ENCODE results near the gene MTG1.
"Not testable (repeated sequence)": the region's sequence is repeated elsewhere in the genome, so short reads cannot be mapped to it uniquely, and the experiment has no call there.

The MTG1 gene

DNA sequence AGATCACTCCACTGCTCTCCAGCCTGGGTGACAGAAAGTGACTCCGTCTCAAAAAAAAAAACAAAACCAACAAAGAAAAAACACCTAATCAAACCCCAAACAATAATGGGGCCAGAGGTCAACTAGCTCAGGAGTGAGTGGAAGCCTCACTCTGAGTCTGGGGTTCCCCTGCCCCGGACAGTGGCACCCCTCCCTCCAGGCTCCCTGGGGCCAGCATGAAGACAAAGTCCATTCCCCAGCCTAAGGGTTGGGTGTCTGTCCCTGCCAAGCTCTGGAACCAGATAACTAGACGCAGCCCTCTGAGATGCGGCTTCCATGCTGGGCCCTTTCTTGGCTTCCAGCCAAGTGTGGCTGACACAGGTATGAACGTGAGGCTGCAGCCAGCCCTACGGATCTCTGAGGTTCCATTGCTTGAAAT lies 34.4 kb upstream of the MTG1 start:
- DNase-seq (ENCODE audit: low read depth, low spot score): no peak
- Histone ChIP-seq H3K27ac (ENCODE audit: low read length) (no peak overlapping the region), H3K27me3 (ENCODE audit: control insufficient read depth, insufficient read depth, low read length) (no peaks in the 10 kb centered on the region), H3K4me1 (ENCODE audit: control insufficient read depth, insufficient read depth, low read length) (peaks cover 3% of the 10 kb centered on the region; the same call in 1 of the 2 replicates), H3K4me3 (ENCODE audit: low read length) (no peak overlapping the region), H3K9me3 (ENCODE audit: control insufficient read depth, insufficient read depth, low read length) (no peaks in the 10 kb centered on the region), H3K36me3 (ENCODE audit: control insufficient read depth, insufficient read depth, low read length) (peaks cover 18% of the 10 kb centered on the region)
- WGBS (ENCODE audit: insufficient coverage, insufficient read length): no CpG with 5 or more reads among the region's 6 CpGs

DNA sequence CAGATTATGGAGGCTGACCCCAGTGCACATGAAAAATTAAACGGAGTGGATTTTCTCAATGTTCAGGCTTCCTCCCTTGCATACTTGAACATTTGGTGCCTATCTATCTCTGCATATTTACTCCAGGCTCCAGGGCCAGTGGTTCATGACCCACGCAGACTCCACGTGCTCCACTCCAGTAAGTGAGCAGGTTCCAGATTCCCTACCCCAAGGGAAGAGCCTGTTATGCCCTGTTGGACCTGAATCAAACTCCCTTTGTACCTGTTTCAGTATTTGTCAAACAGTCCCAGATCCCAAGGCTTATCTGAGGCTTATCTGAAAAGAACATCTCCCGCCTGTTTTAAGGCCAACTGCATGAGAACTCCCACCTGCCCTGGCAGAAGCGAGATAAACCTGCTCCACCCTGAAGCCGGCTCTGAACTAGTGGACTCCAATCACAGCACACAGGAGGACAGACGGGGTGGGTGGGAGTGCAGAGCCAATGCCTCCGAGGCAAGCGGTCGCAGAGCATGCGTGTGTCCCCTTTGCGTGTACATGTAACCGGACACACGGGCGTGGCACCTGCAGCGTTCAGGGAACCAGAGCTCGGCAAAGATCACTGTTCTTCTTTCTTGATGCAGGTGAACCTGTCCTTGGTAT lies 33.9 kb upstream of the MTG1 start:
- no peak for DNase-seq (ENCODE audit: low read depth, low spot score)
- Histone ChIP-seq H3K27me3 (ENCODE audit: control insufficient read depth, insufficient read depth, low read length) (no peaks in the 10 kb centered on the region), H3K9me3 (ENCODE audit: control insufficient read depth, insufficient read depth, low read length) (no peaks in the 10 kb centered on the region), H3K4me1 (ENCODE audit: control insufficient read depth, insufficient read depth, low read length) (peaks cover 3% of the 10 kb centered on the region; the same call in 1 of the 2 replicates), H3K27ac (ENCODE audit: low read length) (no peak overlapping the region), H3K4me3 (ENCODE audit: low read length) (no peak overlapping the region), H3K36me3 (ENCODE audit: control insufficient read depth, insufficient read depth, low read length) (peaks cover 23% of the 10 kb centered on the region)
- no CpG with 5 or more reads among the region's 17 CpGs for WGBS (ENCODE audit: insufficient coverage, insufficient read length)

DNA sequence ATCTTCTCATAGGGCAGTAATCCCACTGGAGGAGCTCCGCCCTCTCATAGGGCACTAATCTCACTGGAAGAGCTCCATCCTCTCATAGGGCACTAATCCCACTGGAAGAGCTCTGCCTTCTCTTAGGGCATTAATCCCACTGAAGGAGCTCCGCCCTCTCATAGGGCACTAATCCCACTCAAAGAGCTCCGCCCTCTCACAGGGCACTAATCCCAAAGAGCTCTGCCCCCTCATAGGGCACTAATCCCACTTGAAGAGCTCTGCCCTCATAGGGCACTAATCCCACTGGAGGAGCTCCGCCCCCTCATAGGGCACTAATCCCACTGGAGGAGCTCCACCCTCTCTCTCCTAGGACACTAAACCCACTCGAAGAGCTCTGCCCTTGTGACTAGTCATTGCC lies 32.7 kb upstream of the MTG1 start:
- WGBS (ENCODE audit: insufficient coverage, insufficient read length): no CpG with 5 or more reads among the region's 5 CpGs
- H3K36me3 ChIP-seq (ENCODE audit: control insufficient read depth, insufficient read depth, low read length): peaks cover 31% of the 10 kb centered on the region
- H3K27me3 ChIP-seq (ENCODE audit: control insufficient read depth, insufficient read depth, low read length): no peaks in the 10 kb centered on the region
- H3K4me3 ChIP-seq (ENCODE audit: low read length): no peak overlapping the region
- H3K4me1 ChIP-seq (ENCODE audit: control insufficient read depth, insufficient read depth, low read length): peaks cover 3% of the 10 kb centered on the region; the same call in 1 of the 2 replicates
- no peak overlapping the region for H3K27ac ChIP-seq (ENCODE audit: low read length)
- DNase-seq (ENCODE audit: low read depth, low spot score): no peak
- no peaks in the 10 kb centered on the region for H3K9me3 ChIP-seq (ENCODE audit: control insufficient read depth, insufficient read depth, low read length)

DNA sequence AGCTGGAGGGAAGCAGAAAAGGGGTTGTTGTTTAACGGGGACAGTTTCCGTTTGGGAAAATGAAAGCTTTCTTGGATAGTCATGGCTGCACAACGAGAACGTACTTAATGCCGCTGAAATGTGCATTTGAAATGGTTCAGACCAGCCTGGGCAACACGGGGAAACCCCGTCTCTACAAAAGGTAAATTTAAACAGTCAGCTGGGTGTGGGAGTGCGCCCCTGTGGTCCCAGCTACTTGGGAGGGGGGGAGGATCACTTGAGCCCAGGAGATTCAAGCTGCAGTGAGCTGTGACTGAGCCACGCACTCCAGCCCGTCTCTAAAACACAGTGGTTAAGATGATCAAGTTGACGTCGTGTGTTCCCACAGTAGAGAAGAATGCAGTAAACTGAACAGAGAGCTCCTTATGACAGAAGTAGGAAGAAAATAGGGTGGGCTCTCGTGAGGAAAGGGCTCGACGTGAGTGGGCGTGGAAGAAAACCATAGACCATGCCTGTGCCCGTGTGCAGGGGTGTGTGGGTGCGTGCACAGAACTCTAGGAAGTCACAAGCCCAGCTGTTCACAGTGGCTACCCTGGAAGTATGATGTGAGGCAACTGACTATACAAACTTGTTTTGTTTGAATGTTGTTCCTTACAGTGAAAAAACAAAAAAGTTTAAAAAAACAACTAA lies 32.0 kb upstream of the MTG1 start:
- Histone ChIP-seq H3K9me3 (ENCODE audit: control insufficient read depth, insufficient read depth, low read length) (no peaks in the 10 kb centered on the region), H3K4me3 (ENCODE audit: low read length) (no peak overlapping the region), H3K36me3 (ENCODE audit: control insufficient read depth, insufficient read depth, low read length) (peaks cover 34% of the 10 kb centered on the region), H3K27me3 (ENCODE audit: control insufficient read depth, insufficient read depth, low read length) (no peaks in the 10 kb centered on the region), H3K27ac (ENCODE audit: low read length) (no peak overlapping the region), H3K4me1 (ENCODE audit: control insufficient read depth, insufficient read depth, low read length) (no peaks in the 10 kb centered on the region)
- no peak for DNase-seq (ENCODE audit: low read depth, low spot score)
- no CpG with 5 or more reads among the region's 18 CpGs for WGBS (ENCODE audit: insufficient coverage, insufficient read length)

DNA sequence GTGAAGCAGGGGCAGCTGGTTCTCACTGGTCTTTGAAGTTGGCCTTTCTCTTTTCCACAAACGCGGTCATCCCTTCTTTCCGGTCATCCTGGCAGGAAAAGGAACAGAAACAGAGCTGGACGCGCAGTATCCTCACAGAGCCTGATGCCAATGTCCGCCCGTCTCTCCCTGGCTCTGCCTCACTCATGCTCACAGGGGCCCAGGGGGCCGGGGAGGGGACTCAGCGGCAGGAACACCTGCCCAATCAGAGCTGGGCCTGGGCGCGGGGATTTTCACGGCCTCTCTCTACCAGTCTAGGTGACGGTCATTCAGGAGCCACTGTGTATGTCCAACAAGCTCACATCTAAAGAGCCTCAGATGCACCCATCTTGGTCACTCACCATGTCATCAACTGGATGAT lies 31.1 kb upstream of the MTG1 start:
- WGBS (ENCODE audit: insufficient coverage, insufficient read length): no CpG with 5 or more reads among the region's 13 CpGs
- H3K36me3 ChIP-seq (ENCODE audit: control insufficient read depth, insufficient read depth, low read length): peaks cover 35% of the 10 kb centered on the region
- no peaks in the 10 kb centered on the region for H3K4me1 ChIP-seq (ENCODE audit: control insufficient read depth, insufficient read depth, low read length)
- no peaks in the 10 kb centered on the region for H3K27me3 ChIP-seq (ENCODE audit: control insufficient read depth, insufficient read depth, low read length)
- H3K27ac ChIP-seq (ENCODE audit: low read length): no peak overlapping the region
- H3K9me3 ChIP-seq (ENCODE audit: control insufficient read depth, insufficient read depth, low read length): no peaks in the 10 kb centered on the region
- DNase-seq (ENCODE audit: low read depth, low spot score): no peak
- no peak overlapping the region for H3K4me3 ChIP-seq (ENCODE audit: low read length)

DNA sequence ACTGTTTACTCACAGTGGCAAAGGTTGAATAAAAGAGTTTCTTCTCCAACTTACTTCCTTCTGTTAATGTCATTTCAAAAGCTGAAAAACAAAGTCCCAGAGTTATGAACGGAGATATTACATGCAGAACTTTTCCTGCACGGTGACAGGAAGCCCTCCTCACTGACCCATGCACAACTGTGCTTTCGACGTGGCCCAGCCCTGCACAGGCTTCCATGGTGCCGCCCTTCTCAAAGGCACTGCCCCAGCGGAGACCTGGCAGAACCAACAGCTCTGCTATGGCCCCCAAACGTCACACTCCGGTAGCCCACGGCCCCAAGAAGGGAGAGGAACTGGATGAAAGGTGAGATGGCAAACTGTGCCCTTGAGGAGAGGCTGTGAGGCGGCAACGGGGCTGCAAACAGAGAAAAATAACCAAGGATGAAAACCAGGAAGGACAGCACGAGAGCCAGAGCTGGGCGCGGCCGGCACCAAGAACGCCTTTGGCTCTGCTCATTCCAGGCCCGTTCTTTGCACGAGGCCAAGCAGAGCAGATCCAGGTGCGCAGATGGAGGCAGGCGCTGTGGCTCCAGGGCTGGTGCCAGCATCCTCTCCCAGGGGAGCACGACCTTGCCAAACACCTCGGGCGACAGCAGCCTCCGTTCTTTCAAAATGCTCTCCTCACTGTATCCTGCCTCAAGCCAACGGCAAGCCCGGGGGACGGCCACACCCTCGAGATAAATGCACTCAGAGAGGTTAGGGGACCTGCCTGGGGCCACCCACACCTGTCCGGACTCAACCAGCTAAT lies 29.1 kb upstream of the MTG1 start:
- no peaks in the 10 kb centered on the region for H3K9me3 ChIP-seq (ENCODE audit: control insufficient read depth, insufficient read depth, low read length)
- no peaks in the 10 kb centered on the region; the same call in 1 of the 2 replicates for H3K4me1 ChIP-seq (ENCODE audit: control insufficient read depth, insufficient read depth, low read length)
- H3K36me3 ChIP-seq (ENCODE audit: control insufficient read depth, insufficient read depth, low read length): peaks cover 44% of the 10 kb centered on the region
- no peak for DNase-seq (ENCODE audit: low read depth, low spot score)
- no peak overlapping the region for H3K27ac ChIP-seq (ENCODE audit: low read length)
- H3K27me3 ChIP-seq (ENCODE audit: control insufficient read depth, insufficient read depth, low read length): no peaks in the 10 kb centered on the region
- H3K4me3 ChIP-seq (ENCODE audit: low read length): no peak overlapping the region
- no CpG with 5 or more reads among the region's 29 CpGs for WGBS (ENCODE audit: insufficient coverage, insufficient read length)

DNA sequence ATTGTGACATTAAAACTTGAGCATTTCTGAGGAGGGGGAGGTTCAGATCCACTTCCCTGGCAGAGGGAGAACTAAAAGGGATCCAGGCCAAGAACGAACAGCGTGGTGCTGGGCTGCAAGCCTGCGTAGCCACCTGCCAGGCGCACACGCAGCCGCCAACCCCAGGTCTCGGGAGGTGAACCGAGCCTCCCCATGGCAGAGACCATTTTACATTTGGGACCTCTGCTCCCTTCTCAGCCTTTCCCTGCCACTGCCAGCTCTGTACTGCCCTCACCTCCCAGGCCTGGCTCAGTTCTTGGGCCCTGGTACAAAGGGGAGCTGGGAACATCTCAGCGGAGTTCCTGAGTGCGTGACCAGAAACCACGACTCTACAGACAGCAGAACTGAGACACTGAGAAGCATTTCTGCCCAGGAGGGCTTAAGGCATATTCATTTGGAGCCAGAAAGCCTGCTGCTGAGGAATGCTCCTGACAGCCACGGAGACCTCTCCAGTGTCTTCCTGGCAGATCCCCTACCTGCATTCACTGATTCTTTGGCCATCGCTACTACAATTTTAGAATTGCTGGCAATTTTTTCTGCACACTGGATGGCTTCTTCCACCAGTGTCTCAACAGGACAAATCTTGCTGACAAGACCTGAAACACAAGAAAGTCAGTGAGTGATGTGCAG lies 28.4 kb upstream of the MTG1 start:
- Histone ChIP-seq H3K27me3 (ENCODE audit: control insufficient read depth, insufficient read depth, low read length) (no peaks in the 10 kb centered on the region), H3K9me3 (ENCODE audit: control insufficient read depth, insufficient read depth, low read length) (no peaks in the 10 kb centered on the region), H3K36me3 (ENCODE audit: control insufficient read depth, insufficient read depth, low read length) (peaks cover 47% of the 10 kb centered on the region), H3K4me3 (ENCODE audit: low read length) (no peak overlapping the region), H3K4me1 (ENCODE audit: control insufficient read depth, insufficient read depth, low read length) (no peaks in the 10 kb centered on the region; the same call in 1 of the 2 replicates), H3K27ac (ENCODE audit: low read length) (no peak overlapping the region)
- no peak for DNase-seq (ENCODE audit: low read depth, low spot score)
- no CpG with 5 or more reads among the region's 13 CpGs for WGBS (ENCODE audit: insufficient coverage, insufficient read length)

DNA sequence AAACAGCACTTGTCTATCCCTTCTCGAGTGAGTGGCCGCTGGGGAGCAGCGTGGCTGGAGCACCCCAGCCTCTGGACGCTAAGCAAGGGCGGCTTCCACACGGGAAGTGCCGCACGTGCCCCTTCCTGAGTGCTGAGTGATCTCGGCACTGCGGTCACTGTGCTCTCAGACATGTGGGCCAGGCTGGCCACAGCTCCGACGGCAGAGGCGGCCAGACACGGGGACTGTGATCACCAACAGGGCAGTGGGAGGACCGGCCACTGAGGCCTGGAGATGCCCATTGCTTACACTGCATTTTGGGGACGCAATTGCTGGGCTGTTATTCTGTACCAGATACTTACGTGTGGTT lies 27.9 kb upstream of the MTG1 start:
- no CpG with 5 or more reads among the region's 17 CpGs for WGBS (ENCODE audit: insufficient coverage, insufficient read length)
- H3K4me1 ChIP-seq (ENCODE audit: control insufficient read depth, insufficient read depth, low read length): no peaks in the 10 kb centered on the region; the same call in 1 of the 2 replicates
- H3K27me3 ChIP-seq (ENCODE audit: control insufficient read depth, insufficient read depth, low read length): no peaks in the 10 kb centered on the region
- H3K9me3 ChIP-seq (ENCODE audit: control insufficient read depth, insufficient read depth, low read length): no peaks in the 10 kb centered on the region
- no peak for DNase-seq (ENCODE audit: low read depth, low spot score)
- peaks cover 47% of the 10 kb centered on the region for H3K36me3 ChIP-seq (ENCODE audit: control insufficient read depth, insufficient read depth, low read length)
- H3K4me3 ChIP-seq (ENCODE audit: low read length): no peak overlapping the region
- H3K27ac ChIP-seq (ENCODE audit: low read length): no peak overlapping the region

DNA sequence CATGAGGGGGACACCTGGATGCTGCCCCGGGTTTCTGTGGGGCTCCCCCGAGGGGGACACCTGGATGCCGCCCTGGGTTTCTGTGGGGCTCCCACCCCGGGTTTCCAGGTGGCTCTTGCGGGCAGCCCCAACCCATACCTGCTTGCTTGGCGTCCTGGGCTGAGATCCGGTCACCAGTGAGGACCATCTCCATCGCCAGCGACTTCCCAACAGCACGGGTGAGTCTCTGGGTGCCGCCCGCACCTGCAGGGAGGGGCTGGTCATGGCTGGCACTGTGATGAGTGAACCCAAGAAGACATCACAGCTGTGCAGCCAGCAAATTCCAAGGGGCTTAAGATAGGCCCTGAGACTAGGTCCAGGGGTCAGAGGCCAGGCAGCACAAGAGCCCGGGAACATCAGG lies 27.2 kb upstream of the MTG1 start:
- peaks cover 46% of the 10 kb centered on the region for H3K36me3 ChIP-seq (ENCODE audit: control insufficient read depth, insufficient read depth, low read length)

DNA sequence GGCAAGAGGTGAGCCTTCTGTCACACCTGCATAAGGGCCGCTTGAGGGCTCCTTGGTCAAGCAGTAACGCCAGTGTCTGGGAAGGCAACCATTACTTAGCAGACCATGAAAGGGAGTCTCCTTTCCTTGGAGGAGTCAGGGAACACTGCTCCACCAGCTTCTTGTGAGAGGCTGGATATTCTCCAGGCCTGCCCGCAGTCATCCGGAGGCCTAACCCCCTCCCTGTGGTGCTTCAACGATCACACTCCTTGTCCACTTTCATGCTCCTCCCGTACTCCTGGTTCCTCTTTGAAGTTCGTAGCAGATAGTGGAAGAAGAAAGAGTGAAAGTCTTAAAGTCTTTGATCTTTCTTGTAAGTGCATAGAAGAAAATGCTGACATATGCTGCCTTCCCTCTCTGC lies 26.5 kb upstream of the MTG1 start:
- peaks cover 40% of the 10 kb centered on the region for H3K36me3 ChIP-seq (ENCODE audit: control insufficient read depth, insufficient read depth, low read length)
- not testable (repeated sequence) for H3K4me1 ChIP-seq (ENCODE audit: control insufficient read depth, insufficient read depth, low read length); DNase-seq (ENCODE audit: low read depth, low spot score); H3K4me3 ChIP-seq (ENCODE audit: low read length); H3K27ac ChIP-seq (ENCODE audit: low read length); H3K27me3 ChIP-seq (ENCODE audit: control insufficient read depth, insufficient read depth, low read length); H3K9me3 ChIP-seq (ENCODE audit: control insufficient read depth, insufficient read depth, low read length)
- no CpG with 5 or more reads among the region's 7 CpGs for WGBS (ENCODE audit: insufficient coverage, insufficient read length)

More for the DNA sequence above, 27.2 kb upstream of the MTG1 start:
- DNase-seq (ENCODE audit: low read depth, low spot score): no peak
- no CpG with 5 or more reads among the region's 13 CpGs for WGBS (ENCODE audit: insufficient coverage, insufficient read length)
- Histone ChIP-seq H3K27me3 (ENCODE audit: control insufficient read depth, insufficient read depth, low read length) (no peaks in the 10 kb centered on the region), H3K4me1 (ENCODE audit: control insufficient read depth, insufficient read depth, low read length) (no peaks in the 10 kb centered on the region; the same call in 1 of the 2 replicates), H3K27ac (ENCODE audit: low read length) (no peak overlapping the region), H3K9me3 (ENCODE audit: control insufficient read depth, insufficient read depth, low read length) (no peaks in the 10 kb centered on the region), H3K4me3 (ENCODE audit: low read length) (no peak overlapping the region)

Data from iPS DF 6.9 (cell line).